Type B pancreatic cell (in vitro differentiated cells): ENCODE results near the gene TSSK2. TPM values are rescaled to one million over a fixed set of nuclear protein-coding genes. Genes with fewer than 3 reads are reported as not detected.

ENCODE experiments used
- DNase-seq: peaks from one replicate; pipeline ENCODE4 v3.0.0; 2021; ENCODE audit warnings: mixed read lengths; ENCODE audit not compliant: unreplicated experiment; ENCODE audit errors: extremely low spot score
- H3K27ac Mint-ChIP-seq: 2 replicates; pipeline ENCODE4 v1.8.0; 2021; ENCODE audit warnings: mild to moderate bottlenecking, mixed read lengths
- H3K27me3 Mint-ChIP-seq: 2 replicates; pipeline ENCODE4 v1.8.0; 2021; ENCODE audit warnings: mixed read lengths
- H3K36me3 Mint-ChIP-seq: 2 replicates; pipeline ENCODE4 v1.8.0; 2021; ENCODE audit warnings: mixed read lengths
- H3K4me1 Mint-ChIP-seq: one replicate; pipeline ENCODE4 v1.8.0; 2021; ENCODE audit warnings: mixed read lengths; ENCODE audit not compliant: unreplicated experiment
- H3K4me3 Mint-ChIP-seq: 2 replicates; pipeline ENCODE4 v1.8.0; 2021; ENCODE audit warnings: mild to moderate bottlenecking, mixed read lengths
- H3K9me3 Mint-ChIP-seq: 2 replicates; pipeline ENCODE4 v1.8.0; 2021; ENCODE audit warnings: mixed read lengths
- CTCF ChIP-seq: fragments of 200-600 bp; sonication (generic); conservative IDR thresholded peaks from 2 replicates; pipeline ENCODE4 v1.5.0; 2021; ENCODE audit warnings: antibody characterized with exemption, mild to moderate bottlenecking
- total RNA-seq: library from RNA; stranded (reverse); gene quantifications from 2 replicates; pipeline ENCODE4 v1.2.1, GENCODE V29; 2021; ENCODE audit warnings: low replicate concordance

The TSSK2 gene
- total RNA-seq, 1 donor from 2014 or later, result not detected

- H3K4me1 Mint-ChIP-seq, result peaks cover 43% of the 10 kb centered on the region
- TF ChIP-seq CTCF, result no peak
- no peak for DNase-seq
These were observed 20.0 kb upstream of the TSSK2 start for GRCh38 chr22:19111140-19111539.

GRCh38 chr22:19111584-19111983, 19.5 kb upstream of the TSSK2 start:
- H3K36me3 Mint-ChIP-seq, result peaks cover 4% of the 10 kb centered on the region
- DNase-seq, result no peak
- peak overlapping the region; percentile 21 for H3K27ac Mint-ChIP-seq
- no peaks in the 10 kb centered on the region for H3K9me3 Mint-ChIP-seq
- no peaks in the 10 kb centered on the region for H3K27me3 Mint-ChIP-seq
- no peak overlapping the region for H3K4me3 Mint-ChIP-seq
- H3K4me1 Mint-ChIP-seq, result peaks cover 44% of the 10 kb centered on the region
- no peak for TF ChIP-seq CTCF

More at GRCh38 chr22:19111140-19111539, 20.0 kb upstream of the TSSK2 start:
- Mint-ChIP-seq H3K36me3 (peaks cover 4% of the 10 kb centered on the region), H3K27ac (peak overlapping the region; percentile 21), H3K9me3 (no peaks in the 10 kb centered on the region), H3K4me3 (no peak overlapping the region), H3K27me3 (no peaks in the 10 kb centered on the region)

DNA sequence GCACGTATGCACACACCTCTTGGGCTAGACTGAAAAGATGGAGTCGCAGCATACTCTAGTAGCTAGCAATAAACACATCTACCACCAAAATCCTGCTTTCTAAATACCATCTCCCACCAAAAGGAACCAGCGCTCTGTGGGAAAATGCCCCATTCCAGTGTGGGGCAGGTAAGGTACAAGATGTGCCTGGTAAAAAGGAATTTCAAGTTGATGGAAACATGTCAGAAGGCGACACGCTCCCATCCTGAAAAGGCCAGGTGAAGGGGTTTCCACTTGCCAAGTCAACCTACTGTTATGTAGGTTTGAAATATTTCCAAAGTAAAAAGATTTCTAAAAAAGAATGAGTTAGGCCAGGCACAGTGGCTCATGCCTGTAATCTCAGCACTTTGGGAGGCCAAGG, 17.7 kb upstream of the TSSK2 start:
- no peak for DNase-seq
- no peaks in the 10 kb centered on the region for H3K27me3 Mint-ChIP-seq
- peaks cover 4% of the 10 kb centered on the region for H3K36me3 Mint-ChIP-seq
- H3K27ac Mint-ChIP-seq, result no peak overlapping the region
- no peaks in the 10 kb centered on the region for H3K9me3 Mint-ChIP-seq
- no peak for TF ChIP-seq CTCF
- H3K4me3 Mint-ChIP-seq, result no peak overlapping the region
- H3K4me1 Mint-ChIP-seq, result peaks cover 43% of the 10 kb centered on the region

DNA sequence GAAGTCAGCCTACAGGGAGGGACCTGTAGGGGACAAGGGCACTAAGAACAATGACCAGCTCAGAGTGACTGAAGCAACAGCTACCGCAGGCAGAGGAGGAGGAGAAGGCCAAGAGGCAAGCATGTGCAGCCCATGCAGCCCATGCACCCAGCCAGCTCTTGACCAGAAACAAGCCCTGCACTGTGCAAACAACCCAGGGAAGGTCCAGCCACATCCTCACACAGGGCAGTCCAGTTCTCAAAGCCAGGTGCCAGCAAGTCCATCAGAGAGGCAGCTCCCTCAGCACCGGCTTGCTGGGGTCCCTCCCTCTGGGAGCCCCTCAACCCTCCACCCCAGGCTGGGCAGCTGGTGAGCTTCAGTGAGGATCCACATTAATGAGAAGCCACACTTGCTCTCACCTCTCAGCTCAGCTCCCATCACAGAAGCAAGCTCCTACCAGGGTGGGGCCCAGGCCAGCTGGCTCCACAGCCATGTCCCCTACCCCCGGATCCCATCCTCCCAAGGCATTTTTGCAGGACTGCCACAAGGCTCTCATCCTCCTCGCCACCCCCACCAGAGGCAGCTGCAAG, 16.0 kb upstream of the TSSK2 start:
- Mint-ChIP-seq H3K4me3 (no peak overlapping the region), H3K36me3 (peaks cover 4% of the 10 kb centered on the region), H3K9me3 (no peaks in the 10 kb centered on the region), H3K4me1 (peaks cover 37% of the 10 kb centered on the region), H3K27me3 (no peaks in the 10 kb centered on the region), H3K27ac (no peak overlapping the region)
- no peak for TF ChIP-seq CTCF
- DNase-seq, result no peak

- Mint-ChIP-seq H3K27me3 (no peaks in the 10 kb centered on the region), H3K9me3 (no peaks in the 10 kb centered on the region), H3K27ac (no peak overlapping the region), H3K4me3 (no peak overlapping the region), H3K36me3 (peaks cover 4% of the 10 kb centered on the region), H3K4me1 (peaks cover 39% of the 10 kb centered on the region)
- no peak for DNase-seq
- no peak for TF ChIP-seq CTCF
These were observed 15.5 kb upstream of the TSSK2 start for GRCh38 chr22:19115628-19116027.

- H3K9me3 Mint-ChIP-seq, result no peaks in the 10 kb centered on the region
- H3K27ac Mint-ChIP-seq, result peak overlapping the region; percentile 53
- no peak for TF ChIP-seq CTCF
These were observed 14.0 kb upstream of the TSSK2 start for GRCh38 chr22:19117111-19117512.

More at GRCh38 chr22:19117111-19117512, 14.0 kb upstream of the TSSK2 start:
- H3K4me3 Mint-ChIP-seq, result peak overlapping the region; percentile 39
- H3K27me3 Mint-ChIP-seq, result no peaks in the 10 kb centered on the region
- peaks cover 4% of the 10 kb centered on the region for H3K36me3 Mint-ChIP-seq
- peaks cover 44% of the 10 kb centered on the region for H3K4me1 Mint-ChIP-seq
- no peak for DNase-seq
